ENCODE results near the gene VPS26C. TPM values are rescaled to one million over a fixed set of nuclear protein-coding genes. Genes with fewer than 3 reads are reported as not detected.
"Not testable (repeated sequence)": the region's sequence is repeated elsewhere in the genome, so short reads cannot be mapped to it uniquely, and the experiment has no call there.

Gene VPS26C
- total RNA-seq, 1 experiment from 2014 or later: 42.1 TPM

DNA sequence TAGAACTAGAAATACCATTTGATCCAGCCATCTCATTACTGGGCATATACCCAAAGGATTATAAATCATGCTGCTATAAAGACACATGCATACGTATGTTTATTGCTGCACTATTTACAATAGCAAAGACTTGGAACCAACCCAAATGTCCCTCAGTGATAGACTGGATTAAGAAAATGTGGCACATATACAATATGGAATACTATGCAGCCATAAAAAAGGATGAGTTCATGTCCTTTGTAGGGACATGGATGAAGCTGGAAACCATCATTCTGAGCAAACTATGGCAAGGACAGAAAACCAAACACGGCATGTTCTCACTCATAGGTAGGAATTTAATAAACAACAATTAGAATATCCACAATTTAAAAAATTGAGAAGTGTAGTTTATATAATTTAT is 48.9 kb upstream of the VPS26C start:
- H3K4me1 ChIP-seq (ENCODE audit: control insufficient read depth in 1 of 2, insufficient read depth in 2 of 2, low read length in 2 of 2); intact Hi-C loops (cut with micrococcal nuclease): not testable (repeated sequence)

DNA sequence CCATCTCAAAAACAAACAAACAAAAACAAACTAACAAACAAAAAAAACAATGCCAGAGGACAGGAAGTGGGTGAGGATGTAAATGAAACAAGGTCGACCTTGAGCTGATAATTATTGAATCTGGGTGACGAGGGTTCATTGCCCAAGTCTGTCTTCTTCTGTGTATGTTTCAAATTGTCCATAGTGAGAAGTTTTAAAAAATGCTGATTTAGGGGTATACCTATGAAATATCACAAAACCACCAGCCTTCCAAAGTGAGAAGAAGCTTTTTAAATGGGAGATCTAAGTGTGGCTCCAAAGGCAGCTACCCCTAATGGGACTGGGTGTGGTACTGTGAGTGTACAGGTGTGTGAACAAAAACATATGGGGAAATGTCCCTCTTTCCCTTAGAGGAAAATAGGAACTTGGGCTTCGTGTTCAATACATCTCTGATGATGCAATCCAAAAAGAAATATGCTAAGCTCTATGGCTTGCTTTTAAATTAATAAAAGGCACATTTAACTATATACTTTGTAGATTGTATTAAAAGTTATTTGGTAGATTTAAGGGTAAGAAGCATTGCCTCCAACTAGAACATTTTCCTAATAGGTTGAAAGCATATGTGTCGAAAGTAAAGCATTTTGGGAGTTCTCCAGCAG is 33.1 kb upstream of the VPS26C start:
- Histone ChIP-seq H3K4me2 (ENCODE audit: low read length) (no peak overlapping the region), H3K36me3 (ENCODE audit: control insufficient read depth in 1 of 2, insufficient read depth in 2 of 2, low read length in 2 of 2) (no peaks in the 10 kb centered on the region), H3K27ac (ENCODE audit: low read depth, low read length) (no peak overlapping the region), H3K9ac (ENCODE audit: low read length) (no peak overlapping the region), H2AFZ (ENCODE audit: low read depth, low read length, poor library complexity, severe bottlenecking) (peak overlapping the region; percentile 43), H4K20me1 (ENCODE audit: insufficient read depth) (no peaks in the 10 kb centered on the region), H3K9me2 (ENCODE audit: insufficient read depth) (no peaks in the 10 kb centered on the region), H3K79me2 (ENCODE audit: insufficient read depth, low read length) (no peaks in the 10 kb centered on the region), H3K9me3 (ENCODE audit: control insufficient read depth in 1 of 2, insufficient read depth in 1 of 2, low read depth in 1 of 2, low read length in 2 of 2) (no peaks in the 10 kb centered on the region), H3K4me1 (ENCODE audit: control insufficient read depth in 1 of 2, insufficient read depth in 2 of 2, low read length in 2 of 2) (no peaks in the 10 kb centered on the region), H3K27me3 (ENCODE audit: insufficient read depth, low read length) (no peaks in the 10 kb centered on the region), H3K4me3 (replicated peaks in 1 of 2; ENCODE audit: low read depth in 1 of 2, low read length in 2 of 2) (no peak overlapping the region)
- ATAC-seq (no peak), DNase-seq (ENCODE audit: low read depth, low spot score) (no peak)
- TF ChIP-seq ZNF274 (IDR thresholded peaks at IDR 0.05; ENCODE audit: low read depth, low read length) (no peak), EZH2 (IDR thresholded peaks at IDR 0.05) (no peak), POLR2A (IDR thresholded peaks at IDR 0.05; ENCODE audit: borderline replicate concordance, extremely low read depth, insufficient read depth, insufficient read length) (no peak), EZH2phosphoT487 (IDR thresholded peaks at IDR 0.05; ENCODE audit: borderline replicate concordance) (no peak)
- ChIA-PET CTCF (no interaction called here), POLR2A (no interaction called here), RAD21 (ENCODE audit: low non-redundant PET in 1 of 2, low total read pairs in 2 of 2, uncharacterized antibody in 2 of 2, unreplicated experiment in 2 of 2) (no interaction called here)
- intact Hi-C loops (cut with micrococcal nuclease): no loop called here
- BruUV-seq (replicated peaks): no TSS peak

More for the DNA sequence above, 48.9 kb upstream of the VPS26C start:
- POLR2A ChIA-PET; H3K9ac ChIP-seq (ENCODE audit: low read length); H3K4me3 ChIP-seq (replicated peaks in 1 of 2; ENCODE audit: low read depth in 1 of 2, low read length in 2 of 2); H3K27me3 ChIP-seq (ENCODE audit: insufficient read depth, low read length); H3K4me2 ChIP-seq (ENCODE audit: low read length); BruUV-seq (replicated peaks); ATAC-seq; DNase-seq (ENCODE audit: low read depth, low spot score); RAD21 ChIA-PET (ENCODE audit: low non-redundant PET in 1 of 2, low total read pairs in 2 of 2, uncharacterized antibody in 2 of 2, unreplicated experiment in 2 of 2); H3K9me2 ChIP-seq (ENCODE audit: insufficient read depth); H3K27ac ChIP-seq (ENCODE audit: low read depth, low read length); H3K9me3 ChIP-seq (ENCODE audit: control insufficient read depth in 1 of 2, insufficient read depth in 1 of 2, low read depth in 1 of 2, low read length in 2 of 2); H2AFZ ChIP-seq (ENCODE audit: low read depth, low read length, poor library complexity, severe bottlenecking); CTCF ChIA-PET; H3K79me2 ChIP-seq (ENCODE audit: insufficient read depth, low read length); H4K20me1 ChIP-seq (ENCODE audit: insufficient read depth); H3K36me3 ChIP-seq (ENCODE audit: control insufficient read depth in 1 of 2, insufficient read depth in 2 of 2, low read length in 2 of 2): not testable (repeated sequence)
